DND-41 (cell line): ENCODE measurements around the gene RPL29.

Experiments
- ATAC-seq: fragments of 200-7000 bp; cut with Tn5 transposase; 3 replicates; pipeline ENCODE4 v1.9.1; 2021; ENCODE audit warnings: low read depth; ENCODE audit not compliant: insufficient read depth
- DNase-seq: peaks from one replicate; pipeline ENCODE4 v3.0.0-alpha.2; 2020
- H2AFZ ChIP-seq: 2 replicates; pipeline ENCODE4 v1.6.0; 2012; ENCODE audit warnings: low read depth, low read length
- H3K27ac ChIP-seq: 2 replicates; pipeline ENCODE4 v1.5.1; 2012; ENCODE audit warnings: low read length, inconsistent platforms
- H3K27me3 ChIP-seq: fragments of 200-600 bp; sonication (generic); 2 replicates; pipeline ENCODE4 v1.6.0; 2012; ENCODE audit warnings: low read length, mild to moderate bottlenecking, inconsistent platforms; ENCODE audit not compliant: insufficient read depth, poor library complexity
- H3K36me3 ChIP-seq: 2 replicates; pipeline ENCODE4 v1.5.1; 2012; ENCODE audit warnings: low read length, inconsistent platforms; ENCODE audit not compliant: insufficient read depth
- H3K4me1 ChIP-seq: 2 replicates; pipeline ENCODE4 v1.5.1; 2012; ENCODE audit warnings: mild to moderate bottlenecking, low read length; ENCODE audit not compliant: insufficient read depth
- H3K4me2 ChIP-seq: 2 replicates; pipeline ENCODE4 v1.6.0; 2012; ENCODE audit warnings: mild to moderate bottlenecking, moderate library complexity, low read length, inconsistent platforms; ENCODE audit not compliant: insufficient read depth
- H3K4me3 ChIP-seq, 2 experiments: fragments of 200-600 bp in 1 of 2; shearing (Covaris generic) in 1 of 2; 2 replicates each; pipeline ENCODE4 v1.5.1; 2012 to 2016; ENCODE audit warnings: inconsistent platforms in 2 of 2, low read length in 2 of 2, mild to moderate bottlenecking in 2 of 2, low read depth in 1 of 2, moderate library complexity in 1 of 2
- H3K79me2 ChIP-seq: 2 replicates; pipeline ENCODE4 v1.6.0; 2012; ENCODE audit warnings: low read length, inconsistent platforms; ENCODE audit not compliant: insufficient read depth
- H3K9ac ChIP-seq: 2 replicates; pipeline ENCODE4 v1.6.0; 2012; ENCODE audit warnings: low read depth, mild to moderate bottlenecking, inconsistent platforms, low read length, moderate library complexity
- H3K9me3 ChIP-seq: 2 replicates; pipeline ENCODE4 v1.5.1; 2012; ENCODE audit warnings: low read length, moderate library complexity, mild to moderate bottlenecking, inconsistent platforms; ENCODE audit not compliant: insufficient read depth, severe bottlenecking
- H4K20me1 ChIP-seq: 2 replicates; pipeline ENCODE4 v1.6.0; 2012; ENCODE audit warnings: low read length; ENCODE audit not compliant: insufficient read depth
- EZH2 ChIP-seq: IDR thresholded peaks from 3 replicates; pipeline ENCODE4 v1.6.1; 2012; ENCODE audit warnings: borderline replicate concordance, low read depth, mild to moderate bottlenecking, moderate library complexity, low read length, inconsistent platforms; ENCODE audit not compliant: severe bottlenecking
- TF ChIP-seq, protein P1 (sequence below): IDR thresholded peaks from 2 replicates; pipeline ENCODE4 v1.5.1; 2012; ENCODE audit warnings: borderline replicate concordance, low read length, moderate library complexity, mild to moderate bottlenecking; ENCODE audit not compliant: poor library complexity, severe bottlenecking; ENCODE audit errors: extremely low read depth

The RPL29 gene

DNA sequence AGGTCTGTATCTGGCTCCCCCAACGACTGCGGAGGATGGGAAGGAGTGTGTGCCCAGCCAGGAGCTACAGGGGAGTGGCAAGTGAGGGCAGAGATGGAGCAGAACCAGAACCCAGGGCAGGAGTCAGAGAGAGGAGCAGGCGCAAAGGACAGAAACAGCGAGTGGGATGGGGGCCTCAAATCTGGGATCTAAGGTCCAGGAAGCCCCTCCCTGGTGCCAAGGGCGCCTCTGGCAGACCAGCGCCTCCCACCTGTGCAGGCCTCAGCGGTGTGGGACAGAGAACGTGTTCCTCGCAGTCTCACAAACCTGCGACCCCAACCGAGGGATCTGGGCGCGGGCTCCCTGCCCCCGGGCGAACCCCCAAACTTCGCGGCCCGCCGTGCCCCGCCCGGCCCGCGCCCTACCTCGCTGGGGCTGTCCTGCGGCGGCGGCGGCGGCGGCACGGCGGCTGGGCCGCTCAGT lies 28.7 kb downstream of the RPL29 start:
- ATAC-seq (peak; percentile 20; the same call in 2 of the 3 replicates), DNase-seq (no peak)
- Histone ChIP-seq H3K4me3 (peak overlapping the region; percentile 28 to 72; a peak in 3 of 4 replicates), H2AFZ (peak overlapping the region; percentile 67), H3K27me3 (no peaks in the 10 kb centered on the region), H3K36me3 (peaks cover 10% of the 10 kb centered on the region), H4K20me1 (peaks cover 3% of the 10 kb centered on the region; the same call in 1 of the 2 replicates), H3K4me2 (peak overlapping the region; percentile 95), H3K27ac (peak overlapping the region; percentile 53; the same call in 1 of the 2 replicates), H3K9ac (peak overlapping the region; percentile 64), H3K9me3 (no peaks in the 10 kb centered on the region), H3K4me1 (peaks cover 25% of the 10 kb centered on the region), H3K79me2 (no peaks in the 10 kb centered on the region)
- no peak for TF ChIP-seq EZH2
- TF ChIP-seq, protein P1, sequence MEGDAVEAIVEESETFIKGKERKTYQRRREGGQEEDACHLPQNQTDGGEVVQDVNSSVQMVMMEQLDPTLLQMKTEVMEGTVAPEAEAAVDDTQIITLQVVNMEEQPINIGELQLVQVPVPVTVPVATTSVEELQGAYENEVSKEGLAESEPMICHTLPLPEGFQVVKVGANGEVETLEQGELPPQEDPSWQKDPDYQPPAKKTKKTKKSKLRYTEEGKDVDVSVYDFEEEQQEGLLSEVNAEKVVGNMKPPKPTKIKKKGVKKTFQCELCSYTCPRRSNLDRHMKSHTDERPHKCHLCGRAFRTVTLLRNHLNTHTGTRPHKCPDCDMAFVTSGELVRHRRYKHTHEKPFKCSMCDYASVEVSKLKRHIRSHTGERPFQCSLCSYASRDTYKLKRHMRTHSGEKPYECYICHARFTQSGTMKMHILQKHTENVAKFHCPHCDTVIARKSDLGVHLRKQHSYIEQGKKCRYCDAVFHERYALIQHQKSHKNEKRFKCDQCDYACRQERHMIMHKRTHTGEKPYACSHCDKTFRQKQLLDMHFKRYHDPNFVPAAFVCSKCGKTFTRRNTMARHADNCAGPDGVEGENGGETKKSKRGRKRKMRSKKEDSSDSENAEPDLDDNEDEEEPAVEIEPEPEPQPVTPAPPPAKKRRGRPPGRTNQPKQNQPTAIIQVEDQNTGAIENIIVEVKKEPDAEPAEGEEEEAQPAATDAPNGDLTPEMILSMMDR = no peak

DNA sequence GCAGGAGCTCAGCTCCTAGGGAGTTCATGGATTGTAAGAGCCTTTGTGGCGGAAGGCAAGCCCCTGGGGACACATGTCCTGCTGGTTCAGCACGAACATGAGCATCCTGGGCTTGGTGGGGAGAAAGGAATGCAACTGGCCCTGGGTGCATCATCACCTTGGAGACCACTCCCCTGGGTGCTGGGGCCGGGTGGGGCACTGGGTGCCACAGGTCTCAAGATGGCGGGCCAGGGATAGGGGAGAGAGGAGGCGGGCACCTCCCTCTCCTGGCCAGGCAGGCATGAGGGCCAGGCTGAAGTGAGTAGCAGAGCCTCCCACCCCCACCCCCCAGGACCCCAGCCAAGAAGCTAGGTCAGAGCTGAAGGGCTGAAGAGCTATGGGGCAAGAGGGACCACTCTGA lies 29.2 kb downstream of the RPL29 start:
- no peaks in the 10 kb centered on the region for H3K9me3 ChIP-seq
- peaks cover 25% of the 10 kb centered on the region for H3K4me1 ChIP-seq
- peak overlapping the region; percentile 28 to 72; a peak in 3 of 4 replicates for H3K4me3 ChIP-seq
- H3K36me3 ChIP-seq = peaks cover 9% of the 10 kb centered on the region
- peaks cover 3% of the 10 kb centered on the region; the same call in 1 of the 2 replicates for H4K20me1 ChIP-seq
- peak overlapping the region; percentile 95 for H3K4me2 ChIP-seq
- DNase-seq (no peak), ATAC-seq (no peak)
- no peaks in the 10 kb centered on the region for H3K79me2 ChIP-seq
- peak overlapping the region; percentile 64 for H3K9ac ChIP-seq
- H3K27me3 ChIP-seq = no peaks in the 10 kb centered on the region
- no peak overlapping the region; the same call in 1 of the 2 replicates for H3K27ac ChIP-seq
- H2AFZ ChIP-seq = peak overlapping the region; percentile 67
- TF ChIP-seq EZH2 = no peak

GRCh38 chr3:51966016-51966415 lies 29.7 kb downstream of the RPL29 start:
- peaks cover 3% of the 10 kb centered on the region; the same call in 1 of the 2 replicates for H4K20me1 ChIP-seq
- H3K27me3 ChIP-seq = no peaks in the 10 kb centered on the region
- peak overlapping the region; percentile 64; the same call in 1 of the 2 replicates for H3K9ac ChIP-seq
- H2AFZ ChIP-seq = no peak overlapping the region
- peaks cover 25% of the 10 kb centered on the region for H3K4me1 ChIP-seq
- H3K9me3 ChIP-seq = no peaks in the 10 kb centered on the region
- no peak for DNase-seq
- H3K79me2 ChIP-seq = no peaks in the 10 kb centered on the region
- peaks cover 4% of the 10 kb centered on the region for H3K36me3 ChIP-seq
- H3K27ac ChIP-seq = no peak overlapping the region
- peak overlapping the region; percentile 95 for H3K4me2 ChIP-seq
- no peak for ATAC-seq
- TF ChIP-seq, protein P1 = no peak
- TF ChIP-seq EZH2 = no peak
- no peak overlapping the region for H3K4me3 ChIP-seq

- ATAC-seq (no peak), DNase-seq (no peak)
- no peak overlapping the region for H3K4me2 ChIP-seq
- H4K20me1 ChIP-seq = peaks cover 3% of the 10 kb centered on the region; the same call in 1 of the 2 replicates
- peaks cover 2% of the 10 kb centered on the region; the same call in 1 of the 2 replicates for H3K36me3 ChIP-seq
- H3K9me3 ChIP-seq = no peaks in the 10 kb centered on the region
- no peak overlapping the region for H3K4me3 ChIP-seq
- no peaks in the 10 kb centered on the region for H3K27me3 ChIP-seq
- H3K27ac ChIP-seq = no peak overlapping the region
- H3K79me2 ChIP-seq = no peaks in the 10 kb centered on the region
- no peak overlapping the region for H2AFZ ChIP-seq
- TF ChIP-seq EZH2 = no peak
- TF ChIP-seq, protein P1 = no peak
- no peak overlapping the region for H3K9ac ChIP-seq
- peaks cover 25% of the 10 kb centered on the region for H3K4me1 ChIP-seq
These were observed 31.2 kb downstream of the RPL29 start for GRCh38 chr3:51964521-51964920.
